HEK293 (cell line): ENCODE data around the gene PEPD.
A peak's percentile ranks its signal among the peaks of the same experiment; 100 is the strongest.

Source experiments
- AEBP2 ChIP-seq: fragments of 450-650 bp; formaldehyde crosslinking; IDR thresholded peaks from 2 replicates; pipeline ENCODE4 v1.5.1; 2016; ENCODE audit warnings: missing biosample characterization, missing genetic modification characterization, borderline replicate concordance
- BCL11A ChIP-seq: fragments of 450-650 bp; formaldehyde crosslinking; IDR thresholded peaks from 2 replicates; pipeline ENCODE4 v1.5.1; 2016; ENCODE audit warnings: low read depth, missing biosample characterization, missing genetic modification characterization
- KLF10 ChIP-seq: fragments of 450-650 bp; IDR thresholded peaks from 2 replicates; pipeline ENCODE4 v1.5.1; 2018; ENCODE audit warnings: missing biosample characterization, mild to moderate bottlenecking, missing genetic modification characterization
- KLF16 ChIP-seq: fragments of 450-650 bp; formaldehyde crosslinking; IDR thresholded peaks from 2 replicates; pipeline ENCODE4 v1.5.1; 2017; ENCODE audit warnings: missing biosample characterization, missing genetic modification characterization
- KLF17 ChIP-seq: fragments of 450-650 bp; formaldehyde crosslinking; IDR thresholded peaks from 2 replicates; pipeline ENCODE4 v1.5.1; 2016; ENCODE audit warnings: missing biosample characterization, missing genetic modification characterization
- OSR2 ChIP-seq: fragments of 450-650 bp; formaldehyde crosslinking; IDR thresholded peaks from 2 replicates; pipeline ENCODE4 v1.5.1; 2016; ENCODE audit warnings: missing biosample characterization, missing genetic modification characterization
- PRDM10 ChIP-seq: fragments of 450-650 bp; formaldehyde crosslinking; IDR thresholded peaks from 2 replicates; pipeline ENCODE4 v1.5.1; 2016; ENCODE audit warnings: missing biosample characterization, missing genetic modification characterization
- PRDM6 ChIP-seq: fragments of 450-650 bp; formaldehyde crosslinking; IDR thresholded peaks from 2 replicates; pipeline ENCODE4 v1.5.1; 2017; ENCODE audit warnings: missing biosample characterization, missing genetic modification characterization
- WT1 ChIP-seq: fragments of 450-650 bp; formaldehyde crosslinking; IDR thresholded peaks from 2 replicates; pipeline ENCODE4 v1.5.1; 2016; ENCODE audit warnings: missing biosample characterization, missing genetic modification characterization
- ZBTB26 ChIP-seq: fragments of 450-650 bp; formaldehyde crosslinking; optimal IDR thresholded peaks from 2 replicates; pipeline ENCODE3; 2016; ENCODE audit warnings: missing biosample characterization, mild to moderate bottlenecking, missing genetic modification characterization
- ZNF133 ChIP-seq: fragments of 450-650 bp; formaldehyde crosslinking; IDR thresholded peaks from 2 replicates; pipeline ENCODE4 v1.5.1; 2016; ENCODE audit warnings: missing biosample characterization, missing genetic modification characterization
- ZNF140 ChIP-seq: fragments of 450-650 bp; formaldehyde crosslinking; IDR thresholded peaks from 2 replicates; pipeline ENCODE4 v1.5.1; 2016; ENCODE audit warnings: missing biosample characterization, missing genetic modification characterization
- ZNF146 ChIP-seq: fragments of 450-650 bp; formaldehyde crosslinking; IDR thresholded peaks from 2 replicates; pipeline ENCODE4 v1.5.1; 2016; ENCODE audit warnings: missing biosample characterization, missing genetic modification characterization
- ZNF202 ChIP-seq: fragments of 450-650 bp; formaldehyde crosslinking; IDR thresholded peaks from 2 replicates; pipeline ENCODE4 v1.5.1; 2016; ENCODE audit warnings: missing biosample characterization, missing genetic modification characterization, borderline replicate concordance
- ZNF341 ChIP-seq: fragments of 450-650 bp; formaldehyde crosslinking; IDR thresholded peaks from 2 replicates; pipeline ENCODE4; 2016; ENCODE audit warnings: low read depth, missing biosample characterization, missing genetic modification characterization
- ZNF350 ChIP-seq: fragments of 450-650 bp; formaldehyde crosslinking; IDR thresholded peaks from 2 replicates; pipeline ENCODE4 v1.5.0; 2017; ENCODE audit warnings: missing biosample characterization, mild to moderate bottlenecking, missing genetic modification characterization
- ZNF362 ChIP-seq: fragments of 450-650 bp; formaldehyde crosslinking; IDR thresholded peaks from 2 replicates; pipeline ENCODE4 v1.5.1; 2016; ENCODE audit warnings: missing biosample characterization, missing genetic modification characterization
- ZNF510 ChIP-seq: fragments of 450-650 bp; formaldehyde crosslinking; IDR thresholded peaks from 2 replicates; pipeline ENCODE4 v1.5.1; 2018; ENCODE audit warnings: mild to moderate bottlenecking, missing genetic modification characterization, missing biosample characterization; ENCODE audit not compliant: insufficient replicate concordance
- ZNF521 ChIP-seq: fragments of 450-650 bp; formaldehyde crosslinking; IDR thresholded peaks from 2 replicates; pipeline ENCODE4 v1.5.1; 2017; ENCODE audit warnings: missing biosample characterization, mild to moderate bottlenecking, missing genetic modification characterization
- ZNF677 ChIP-seq: fragments of 450-650 bp; IDR thresholded peaks from 2 replicates; pipeline ENCODE4 v1.5.0; 2018; ENCODE audit warnings: missing biosample characterization, mild to moderate bottlenecking, missing genetic modification characterization, moderate library complexity
- ZNF701 ChIP-seq: fragments of 450-650 bp; formaldehyde crosslinking; IDR thresholded peaks from 2 replicates; pipeline ENCODE4 v1.5.1; 2016; ENCODE audit warnings: missing biosample characterization, missing genetic modification characterization
- ZNF791 ChIP-seq: fragments of 450-650 bp; formaldehyde crosslinking; IDR thresholded peaks from 2 replicates; pipeline ENCODE4 v1.5.1; 2016; ENCODE audit warnings: missing biosample characterization, missing genetic modification characterization
- TF ChIP-seq, protein P1 (sequence below): fragments of 450-650 bp; formaldehyde crosslinking; IDR thresholded peaks from 2 replicates; pipeline ENCODE4 v1.5.1; 2016; ENCODE audit warnings: missing biosample characterization, missing genetic modification characterization
- TF ChIP-seq, protein P2 (sequence below): fragments of 450-650 bp; formaldehyde crosslinking; IDR thresholded peaks from 2 replicates; pipeline ENCODE4 v1.5.1; 2016; ENCODE audit warnings: missing biosample characterization, missing genetic modification characterization
- TF ChIP-seq, protein P3 (sequence below): fragments of 450-650 bp; formaldehyde crosslinking; IDR thresholded peaks from 2 replicates; pipeline ENCODE4 v1.5.1; 2016; ENCODE audit warnings: missing biosample characterization, missing genetic modification characterization

PEPD gene

DNA sequence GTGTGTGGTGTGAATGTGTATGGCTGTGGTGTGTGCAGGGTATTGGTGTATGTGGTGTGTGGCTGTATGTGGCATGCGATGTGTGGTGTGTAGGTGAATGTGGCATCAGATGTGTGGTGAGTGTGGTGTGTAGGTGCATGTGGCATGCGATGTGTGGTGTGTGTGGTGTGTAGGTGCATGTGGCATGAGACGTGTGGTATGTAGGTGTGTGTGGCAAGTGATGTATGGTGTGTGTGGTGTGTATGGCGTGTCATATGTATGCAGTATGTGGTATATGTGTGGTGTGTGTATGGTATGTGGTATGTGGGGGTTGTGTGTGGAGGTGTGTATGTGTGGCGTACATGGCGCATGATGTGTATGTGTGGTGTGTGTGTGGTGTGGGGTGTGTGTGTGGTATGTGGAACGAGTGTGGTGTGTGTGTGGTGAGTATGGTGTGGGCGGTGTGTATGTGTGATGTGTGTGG lies 63.4 kb downstream of the PEPD start (continued):
- TF ChIP-seq ZNF341, result no peak
- no peak for TF ChIP-seq KLF16 (tag by site-specific recombination)
- no peak for TF ChIP-seq ZNF350 (tag by site-specific recombination)
- no peak for TF ChIP-seq ZNF521
- no peak for TF ChIP-seq KLF17
- no peak; the same call in 1 of the 2 replicates for TF ChIP-seq ZNF791 (tag by site-specific recombination)
- TF ChIP-seq BCL11A (tag by site-specific recombination), result no peak
- TF ChIP-seq OSR2, result no peak
- no peak for TF ChIP-seq ZNF701 (tag by site-specific recombination)
- peak; percentile 36; the same call in 1 of the 2 replicates for TF ChIP-seq ZNF140 (tag by site-specific recombination)
- TF ChIP-seq, protein P1, sequence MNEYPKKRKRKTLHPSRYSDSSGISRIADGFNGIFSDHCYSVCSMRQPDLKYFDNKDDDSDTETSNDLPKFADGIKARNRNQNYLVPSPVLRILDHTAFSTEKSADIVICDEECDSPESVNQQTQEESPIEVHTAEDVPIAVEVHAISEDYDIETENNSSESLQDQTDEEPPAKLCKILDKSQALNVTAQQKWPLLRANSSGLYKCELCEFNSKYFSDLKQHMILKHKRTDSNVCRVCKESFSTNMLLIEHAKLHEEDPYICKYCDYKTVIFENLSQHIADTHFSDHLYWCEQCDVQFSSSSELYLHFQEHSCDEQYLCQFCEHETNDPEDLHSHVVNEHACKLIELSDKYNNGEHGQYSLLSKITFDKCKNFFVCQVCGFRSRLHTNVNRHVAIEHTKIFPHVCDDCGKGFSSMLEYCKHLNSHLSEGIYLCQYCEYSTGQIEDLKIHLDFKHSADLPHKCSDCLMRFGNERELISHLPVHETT (tag by site-specific recombination), result no peak
- no peak for TF ChIP-seq ZNF362 (tag by site-specific recombination)
- no peak for TF ChIP-seq PRDM6 (tag by site-specific recombination)
- TF ChIP-seq ZNF146 (tag by site-specific recombination), result no peak
- TF ChIP-seq ZNF133, result peak; percentile 26; the same call in 1 of the 2 replicates
- TF ChIP-seq, protein P2, sequence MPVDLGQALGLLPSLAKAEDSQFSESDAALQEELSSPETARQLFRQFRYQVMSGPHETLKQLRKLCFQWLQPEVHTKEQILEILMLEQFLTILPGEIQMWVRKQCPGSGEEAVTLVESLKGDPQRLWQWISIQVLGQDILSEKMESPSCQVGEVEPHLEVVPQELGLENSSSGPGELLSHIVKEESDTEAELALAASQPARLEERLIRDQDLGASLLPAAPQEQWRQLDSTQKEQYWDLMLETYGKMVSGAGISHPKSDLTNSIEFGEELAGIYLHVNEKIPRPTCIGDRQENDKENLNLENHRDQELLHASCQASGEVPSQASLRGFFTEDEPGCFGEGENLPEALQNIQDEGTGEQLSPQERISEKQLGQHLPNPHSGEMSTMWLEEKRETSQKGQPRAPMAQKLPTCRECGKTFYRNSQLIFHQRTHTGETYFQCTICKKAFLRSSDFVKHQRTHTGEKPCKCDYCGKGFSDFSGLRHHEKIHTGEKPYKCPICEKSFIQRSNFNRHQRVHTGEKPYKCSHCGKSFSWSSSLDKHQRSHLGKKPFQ (tag by site-specific recombination), result peak; percentile 98
- 0 out of 2 replicates have a peak, but pooled peaks have one; percentile 37 for TF ChIP-seq ZNF202
- no peak for TF ChIP-seq ZNF677 (tag by site-specific recombination)
- TF ChIP-seq AEBP2 (tag by site-specific recombination), result no peak
- peak; percentile 18 for TF ChIP-seq ZBTB26
- TF ChIP-seq ZNF510 (tag by site-specific recombination), result no peak
- TF ChIP-seq PRDM10 (tag by site-specific recombination), result no peak
- TF ChIP-seq WT1 (tag by site-specific recombination), result no peak
- no peak for TF ChIP-seq KLF10 (tag by site-specific recombination)
- TF ChIP-seq, protein P3, sequence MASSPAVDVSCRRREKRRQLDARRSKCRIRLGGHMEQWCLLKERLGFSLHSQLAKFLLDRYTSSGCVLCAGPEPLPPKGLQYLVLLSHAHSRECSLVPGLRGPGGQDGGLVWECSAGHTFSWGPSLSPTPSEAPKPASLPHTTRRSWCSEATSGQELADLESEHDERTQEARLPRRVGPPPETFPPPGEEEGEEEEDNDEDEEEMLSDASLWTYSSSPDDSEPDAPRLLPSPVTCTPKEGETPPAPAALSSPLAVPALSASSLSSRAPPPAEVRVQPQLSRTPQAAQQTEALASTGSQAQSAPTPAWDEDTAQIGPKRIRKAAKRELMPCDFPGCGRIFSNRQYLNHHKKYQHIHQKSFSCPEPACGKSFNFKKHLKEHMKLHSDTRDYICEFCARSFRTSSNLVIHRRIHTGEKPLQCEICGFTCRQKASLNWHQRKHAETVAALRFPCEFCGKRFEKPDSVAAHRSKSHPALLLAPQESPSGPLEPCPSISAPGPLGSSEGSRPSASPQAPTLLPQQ (tag by site-specific recombination), result no peak
